ENCODE data around the gene POLR1E.
"Not testable (repeated sequence)": the region's sequence is repeated elsewhere in the genome, so short reads cannot be mapped to it uniquely, and the experiment has no call there.

Gene POLR1E

GRCh38 chr9:37504605-37505004 lies 18.9 kb downstream of the POLR1E start:
- H3K4me3 ChIP-seq (ENCODE audit: low read depth, low read length): no peak overlapping the region
- no peak for DNase-seq (ENCODE audit: low read depth)
- TF ChIP-seq CTCF (conservative IDR thresholded peaks at IDR 0.05; ENCODE audit: low read depth, low read length): no peak

DNA sequence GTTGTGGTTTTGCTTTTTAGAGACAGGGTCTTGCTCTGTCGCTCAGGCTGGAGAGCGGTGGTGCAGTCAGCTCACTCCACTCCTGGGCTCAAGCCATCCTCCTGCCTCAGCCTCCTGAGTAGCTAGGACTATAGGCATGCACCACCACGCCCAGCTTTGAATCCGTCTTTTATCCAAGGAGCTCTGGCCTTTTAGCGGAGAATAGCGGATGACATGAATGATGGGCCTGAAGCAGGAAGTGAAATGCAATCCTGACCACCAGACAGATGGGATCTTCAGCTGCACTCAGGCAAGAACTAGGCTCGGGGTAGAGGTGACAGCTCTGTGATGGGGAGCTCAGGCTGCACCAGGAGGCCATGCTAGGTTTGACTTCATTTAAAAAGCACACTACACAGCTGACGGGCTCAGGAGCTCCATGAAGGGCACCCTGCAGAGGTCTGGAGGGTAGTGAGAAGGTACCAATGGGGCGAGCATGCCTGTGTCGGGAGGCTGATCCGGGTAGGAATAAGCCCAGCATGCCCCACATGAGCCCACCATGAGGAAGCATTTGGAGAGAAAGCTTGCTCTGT lies 21.9 kb downstream of the POLR1E start:
- no peak for TF ChIP-seq CTCF (conservative IDR thresholded peaks at IDR 0.05; ENCODE audit: low read depth, low read length)
- no peak for DNase-seq (ENCODE audit: low read depth)
- H3K4me3 ChIP-seq (ENCODE audit: low read depth, low read length): no peak overlapping the region

GRCh38 chr9:37508135-37508833 lies 22.5 kb downstream of the POLR1E start:
- H3K4me3 ChIP-seq (ENCODE audit: low read depth, low read length): no peak overlapping the region
- TF ChIP-seq CTCF (conservative IDR thresholded peaks at IDR 0.05; ENCODE audit: low read depth, low read length): no peak
- DNase-seq (ENCODE audit: low read depth): peak; percentile 37

DNA sequence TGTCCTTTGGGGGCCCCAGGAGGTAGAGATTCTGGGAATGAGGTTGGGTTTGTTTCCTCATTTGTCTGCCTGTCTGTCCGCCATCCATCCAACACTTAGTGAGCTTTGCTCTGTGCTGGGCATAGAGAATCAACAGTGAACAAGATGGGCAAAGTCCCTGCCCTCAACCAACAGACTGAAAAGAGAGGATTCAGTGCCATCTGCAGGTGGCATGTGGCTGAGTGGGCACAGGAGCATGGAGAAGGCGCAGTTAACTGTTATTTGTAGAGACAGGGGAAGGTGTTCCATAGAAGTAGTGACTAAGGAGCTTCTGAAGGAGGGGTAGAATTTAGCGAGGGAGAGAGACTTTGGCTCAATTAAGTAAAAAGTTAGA lies 23.1 kb downstream of the POLR1E start:
- no peak for TF ChIP-seq CTCF (conservative IDR thresholded peaks at IDR 0.05; ENCODE audit: low read depth, low read length)
- H3K4me3 ChIP-seq (ENCODE audit: low read depth, low read length): no peak overlapping the region
- DNase-seq (ENCODE audit: low read depth): no peak

GRCh38 chr9:37509536-37509935 lies 23.8 kb downstream of the POLR1E start:
- no peak for TF ChIP-seq CTCF (conservative IDR thresholded peaks at IDR 0.05; ENCODE audit: low read depth, low read length)

DNA sequence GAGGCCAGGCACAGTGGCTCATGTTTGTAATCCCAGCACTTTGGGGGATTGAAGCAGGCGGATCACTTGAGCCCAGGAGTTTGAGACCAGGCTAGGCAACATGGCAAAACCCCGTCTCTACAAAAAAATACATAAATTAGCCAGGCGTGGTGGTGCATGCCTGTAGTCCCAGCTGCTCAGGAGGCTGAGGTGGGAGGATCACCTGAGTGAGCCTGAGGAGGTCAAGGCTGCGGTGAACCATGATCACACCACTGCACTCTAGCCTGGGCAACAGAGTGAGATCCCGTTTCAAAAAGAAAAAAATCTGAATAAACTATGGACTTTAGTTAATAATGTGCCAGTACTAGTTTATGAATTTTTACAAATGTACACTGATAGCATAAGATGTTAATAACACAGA lies 24.3 kb downstream of the POLR1E start:
- not testable (repeated sequence) for DNase-seq (ENCODE audit: low read depth); H3K4me3 ChIP-seq (ENCODE audit: low read depth, low read length)

More at GRCh38 chr9:37509536-37509935, 23.8 kb downstream of the POLR1E start:
- DNase-seq (ENCODE audit: low read depth): no peak
- H3K4me3 ChIP-seq (ENCODE audit: low read depth, low read length): no peak overlapping the region

DNA sequence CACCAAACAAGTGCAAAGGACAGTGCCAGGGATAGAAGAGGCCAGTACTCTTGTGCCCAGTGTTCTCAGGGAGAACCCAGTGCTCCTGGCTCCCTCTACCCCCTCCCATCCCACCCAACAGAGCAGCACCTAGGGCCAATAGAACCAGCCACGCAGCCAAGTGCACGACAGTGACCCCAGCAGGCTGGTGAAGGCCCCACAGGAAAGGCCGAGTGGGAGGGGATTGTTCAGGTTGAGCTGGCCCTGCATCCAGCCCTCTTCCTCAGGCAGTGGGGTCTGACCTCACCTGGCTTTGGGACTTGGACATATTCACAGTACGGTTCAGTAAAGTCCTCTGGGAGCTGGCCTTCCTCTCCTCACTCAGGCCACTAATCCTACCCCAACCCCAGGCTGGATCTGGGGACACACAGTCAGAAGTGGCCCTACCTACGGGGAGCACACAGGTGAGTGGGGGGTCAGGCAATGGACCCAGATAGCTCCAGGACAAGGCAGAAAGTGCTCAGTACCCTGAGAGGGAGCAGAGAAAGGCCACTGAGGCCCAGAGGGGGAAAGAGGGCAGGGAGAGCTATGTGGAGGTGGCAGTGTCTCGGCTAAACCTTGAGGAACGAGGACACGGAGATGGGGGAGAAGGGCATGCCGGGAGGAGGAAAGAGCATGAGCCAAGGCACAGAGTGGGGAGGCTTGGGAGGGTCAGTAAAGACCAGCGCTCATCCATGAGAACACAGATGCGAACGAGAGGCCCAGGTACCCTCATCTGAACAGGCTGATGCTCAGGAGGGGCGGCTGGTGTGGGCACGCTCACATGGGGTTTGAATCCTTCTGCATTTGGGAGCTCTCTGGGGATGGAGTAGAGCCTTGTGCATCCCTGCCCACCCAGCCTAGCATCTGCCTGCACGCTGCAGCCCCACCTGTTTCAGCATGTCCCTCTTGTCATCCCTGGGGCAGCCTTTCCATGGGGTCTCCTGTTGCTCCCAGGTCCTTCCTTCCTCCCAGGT lies 25.6 kb downstream of the POLR1E start:
- no peak overlapping the region for H3K4me3 ChIP-seq (ENCODE audit: low read depth, low read length)
- no peak for DNase-seq (ENCODE audit: low read depth)
- peak; percentile 28 for TF ChIP-seq CTCF (conservative IDR thresholded peaks at IDR 0.05; ENCODE audit: low read depth, low read length)
